ENCODE measurements around the gene BMPR1B. TPM values are rescaled to one million over a fixed set of nuclear protein-coding genes. Genes with fewer than 3 reads are reported as not detected.

Gene BMPR1B
- total and polyA plus RNA-seq, 9 of the 15 experiments (the other 6 are each of a cell fraction or from before 2014, with no cell fraction given): 0.01 TPM; not detected in 8

- TF ChIP-seq, protein P1, sequence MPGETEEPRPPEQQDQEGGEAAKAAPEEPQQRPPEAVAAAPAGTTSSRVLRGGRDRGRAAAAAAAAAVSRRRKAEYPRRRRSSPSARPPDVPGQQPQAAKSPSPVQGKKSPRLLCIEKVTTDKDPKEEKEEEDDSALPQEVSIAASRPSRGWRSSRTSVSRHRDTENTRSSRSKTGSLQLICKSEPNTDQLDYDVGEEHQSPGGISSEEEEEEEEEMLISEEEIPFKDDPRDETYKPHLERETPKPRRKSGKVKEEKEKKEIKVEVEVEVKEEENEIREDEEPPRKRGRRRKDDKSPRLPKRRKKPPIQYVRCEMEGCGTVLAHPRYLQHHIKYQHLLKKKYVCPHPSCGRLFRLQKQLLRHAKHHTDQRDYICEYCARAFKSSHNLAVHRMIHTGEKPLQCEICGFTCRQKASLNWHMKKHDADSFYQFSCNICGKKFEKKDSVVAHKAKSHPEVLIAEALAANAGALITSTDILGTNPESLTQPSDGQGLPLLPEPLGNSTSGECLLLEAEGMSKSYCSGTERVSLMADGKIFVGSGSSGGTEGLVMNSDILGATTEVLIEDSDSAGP (CRISPR knock-in tag; IDR thresholded peaks at IDR 0.05): no peak
- no peak for TF ChIP-seq CEBPG (CRISPR knock-in tag; IDR thresholded peaks at IDR 0.05)
- peak in 1 of 2 experiments; percentile 40; a peak in 1 of 4 replicates for TF ChIP-seq CEBPG (tag; conservative IDR thresholded peaks at IDR 0.05 in 1 of 2, IDR thresholded peaks at IDR 0.05 in 1 of 2)
- TF ChIP-seq POLR2AphosphoS2 (IDR thresholded peaks at IDR 0.05; ENCODE audit: low read length): no peak
- no peak for TF ChIP-seq BDP1 (IDR thresholded peaks at IDR 0.05; ENCODE audit: insufficient read depth, insufficient read length)
- no peak for TF ChIP-seq PHTF2 (CRISPR knock-in tag; IDR thresholded peaks at IDR 0.05)
- TF ChIP-seq GTF2F1 (IDR thresholded peaks at IDR 0.05; ENCODE audit: low read depth, low read length): no peak
- no peak for TF ChIP-seq HMG20B (CRISPR knock-in tag; IDR thresholded peaks at IDR 0.05)
- no peak for TF ChIP-seq TEAD1 (CRISPR knock-in tag; IDR thresholded peaks at IDR 0.05)
- no peak for TF ChIP-seq ARID2 (IDR thresholded peaks at IDR 0.05)
- no peak for TF ChIP-seq PCBP1 (IDR thresholded peaks at IDR 0.05; ENCODE audit: low read depth, low read length, poor library complexity, severe bottlenecking)
- no peak for TF ChIP-seq HNRNPL (IDR thresholded peaks at IDR 0.05; ENCODE audit: low read depth, low read length)
- TF ChIP-seq CHD4 (IDR thresholded peaks at IDR 0.05; ENCODE audit: insufficient read depth, insufficient replicate concordance, low read depth, low read length, poor library complexity, severe bottlenecking): no peak
- no peak for TF ChIP-seq SNRNP70 (optimal IDR thresholded peaks at IDR 0.05; ENCODE audit: low read depth, low read length)
- no peak for TF ChIP-seq EP400 (IDR thresholded peaks at IDR 0.05)
- no peak for TF ChIP-seq ZNF134 (CRISPR knock-in tag; conservative IDR thresholded peaks at IDR 0.05)
- no peak for TF ChIP-seq ZNF778 (CRISPR knock-in tag; IDR thresholded peaks at IDR 0.05)
- TF ChIP-seq, protein P2, sequence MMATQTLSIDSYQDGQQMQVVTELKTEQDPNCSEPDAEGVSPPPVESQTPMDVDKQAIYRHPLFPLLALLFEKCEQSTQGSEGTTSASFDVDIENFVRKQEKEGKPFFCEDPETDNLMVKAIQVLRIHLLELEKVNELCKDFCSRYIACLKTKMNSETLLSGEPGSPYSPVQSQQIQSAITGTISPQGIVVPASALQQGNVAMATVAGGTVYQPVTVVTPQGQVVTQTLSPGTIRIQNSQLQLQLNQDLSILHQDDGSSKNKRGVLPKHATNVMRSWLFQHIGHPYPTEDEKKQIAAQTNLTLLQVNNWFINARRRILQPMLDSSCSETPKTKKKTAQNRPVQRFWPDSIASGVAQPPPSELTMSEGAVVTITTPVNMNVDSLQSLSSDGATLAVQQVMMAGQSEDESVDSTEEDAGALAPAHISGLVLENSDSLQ (IDR thresholded peaks at IDR 0.05): no peak
- TF ChIP-seq XRCC4 (IDR thresholded peaks at IDR 0.05; ENCODE audit: extremely low read depth, insufficient read depth, insufficient read length): no peak
- TF ChIP-seq ZBTB9 (CRISPR knock-in tag; IDR thresholded peaks at IDR 0.05): no peak
- no peak for TF ChIP-seq SMARCB1 (IDR thresholded peaks at IDR 0.05; ENCODE audit: insufficient read length, low read depth)
- TF ChIP-seq SMARCC2 (IDR thresholded peaks at IDR 0.05; ENCODE audit: low read depth): no peak
- no peak for TF ChIP-seq POLR3G (IDR thresholded peaks at IDR 0.05; ENCODE audit: extremely low read depth, insufficient read length, insufficient replicate concordance)
- no peak for TF ChIP-seq SAP30 (IDR thresholded peaks at IDR 0.05; ENCODE audit: borderline replicate concordance, insufficient read depth, low read depth, low read length, poor library complexity, severe bottlenecking)
- no peak for TF ChIP-seq FOXJ3 (CRISPR knock-in tag; IDR thresholded peaks at IDR 0.05)
- no peak for TF ChIP-seq ZFX (CRISPR knock-in tag; IDR thresholded peaks at IDR 0.05)
- no peak for TF ChIP-seq ZNF143 (CRISPR knock-in tag; IDR thresholded peaks at IDR 0.05)
Observed at GRCh38 chr4:94827481-94828110, 69.8 kb downstream of the BMPR1B start (continued).
